BLaER1 treated with 17β-estradiol and CSF1 and Interleukin-3, amounts not matched to agents 10 nM and 100 nM (cell line): ENCODE data around the gene DNAJC13.

ENCODE experiments used
- H3K27ac ChIP-seq, 11 experiments: shearing (Covaris generic); formaldehyde crosslinking; 2 replicates each; pipeline ENCODE4 v1.8.1; 2022
- H3K27me3 ChIP-seq, 11 experiments: shearing (Covaris generic); formaldehyde crosslinking; 2 replicates each; pipeline ENCODE4 v1.8.1; 2022
- H3K36me3 ChIP-seq, 11 experiments: shearing (Covaris generic); formaldehyde crosslinking; 2 replicates each; pipeline ENCODE4 v1.8.1; 2022
- H3K4me1 ChIP-seq, 10 experiments: shearing (Covaris generic); formaldehyde crosslinking; 2 replicates each; pipeline ENCODE4 v1.8.1; 2022
- H3K4me2 ChIP-seq, 11 experiments: shearing (Covaris generic); formaldehyde crosslinking; 2 replicates each; pipeline ENCODE4 v1.8.1; 2022
- H3K4me3 ChIP-seq, 10 experiments: shearing (Covaris generic); formaldehyde crosslinking; 2 replicates each; pipeline ENCODE4 v1.8.1; 2022
- H3K9ac ChIP-seq, 11 experiments: shearing (Covaris generic); formaldehyde crosslinking; 2 replicates each; pipeline ENCODE4 v1.8.1; 2022
- H3K9me3 ChIP-seq, 11 experiments: shearing (Covaris generic); formaldehyde crosslinking; replicated peaks in 1 of 11; 2 replicates each; pipeline ENCODE4 v1.8.1; 2022
- H4K20me1 ChIP-seq, 11 experiments: shearing (Covaris generic); formaldehyde crosslinking; 2 replicates each; pipeline ENCODE4 v1.8.1; 2022
- Cebpa-rat ChIP-seq, 11 experiments: shearing (Covaris generic); IDR thresholded peaks; 2 replicates each; pipeline ENCODE4 v1.8.1; 2022

The DNAJC13 gene

DNA sequence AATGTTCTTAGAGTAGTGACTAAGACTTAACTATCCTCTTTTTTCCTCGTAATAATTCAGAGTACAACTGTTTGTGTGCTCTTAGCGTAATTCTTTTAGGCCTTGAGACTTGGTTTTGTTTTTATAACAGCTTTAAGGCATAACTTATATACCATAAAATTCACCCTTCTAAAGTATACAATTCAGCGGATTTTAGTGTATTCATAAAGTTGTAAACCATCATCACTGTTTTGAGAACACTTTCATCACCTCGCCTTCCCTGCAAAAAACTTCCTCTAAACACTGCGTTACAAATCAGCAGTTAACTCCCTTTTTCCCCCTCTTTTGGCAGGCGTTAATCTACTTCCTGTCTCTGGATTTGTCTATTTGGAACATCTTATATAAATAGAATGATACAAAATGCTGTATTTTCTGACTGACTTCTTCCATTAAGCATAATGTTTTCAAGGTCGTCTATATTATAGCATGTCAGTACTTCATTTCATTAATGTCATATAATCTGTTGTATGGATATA lies 18.7 kb downstream of the DNAJC13 start:
- peaks cover 0 to 13% (median 0%) of the 10 kb centered on the region in 11 experiments; a peak in 4 of 22 replicates for H4K20me1 ChIP-seq
- H3K36me3 ChIP-seq = peaks cover 17 to 82% (median 64%) of the 10 kb centered on the region in 11 experiments; a peak in 20 of 22 replicates
- H3K27ac ChIP-seq = peak overlapping the region in 6 of 11 experiments; percentile 7 to 78 (median 44); a peak in 10 of 22 replicates
- H3K27me3 ChIP-seq = no peaks in the 10 kb centered on the region
- H3K4me3 ChIP-seq = no peak overlapping the region
- no peak overlapping the region; a peak in 1 of 22 replicates for H3K9ac ChIP-seq
- H3K4me1 ChIP-seq = peaks cover 5 to 100% (median 55%) of the 10 kb centered on the region in 10 experiments; a peak in 17 of 20 replicates
- TF ChIP-seq Cebpa-rat (IDR thresholded peaks at IDR 0.05) = no peak
- peaks cover 0 to 2% (median 0%) of the 10 kb centered on the region in 11 experiments; a peak in 1 of 22 replicates for H3K9me3 ChIP-seq
- peak overlapping the region in 4 of 11 experiments; percentile 50 to 91 (median 70); a peak in 7 of 22 replicates for H3K4me2 ChIP-seq

- peaks cover 24 to 73% (median 50%) of the 10 kb centered on the region in 11 experiments; a peak in 21 of 22 replicates for H3K36me3 ChIP-seq
- H3K4me3 ChIP-seq = peak overlapping the region in 2 of 10 experiments; percentile 3 to 33; a peak in 2 of 20 replicates
- TF ChIP-seq Cebpa-rat (IDR thresholded peaks at IDR 0.05) = no peak
- H3K9ac ChIP-seq = no peak overlapping the region; a peak in 1 of 22 replicates
- peaks cover 17 to 91% (median 49%) of the 10 kb centered on the region in 10 experiments for H3K4me1 ChIP-seq
- H3K27ac ChIP-seq = peak overlapping the region in 9 of 11 experiments; percentile 69 to 92 (median 83); a peak in 14 of 22 replicates
- H3K9me3 ChIP-seq = peaks cover 0 to 31% (median 17%) of the 10 kb centered on the region in 11 experiments; a peak in 15 of 22 replicates
- no peaks in the 10 kb centered on the region for H4K20me1 ChIP-seq
- H3K27me3 ChIP-seq = no peaks in the 10 kb centered on the region
- peak overlapping the region in 5 of 11 experiments; percentile 60 to 90 (median 82); a peak in 8 of 22 replicates for H3K4me2 ChIP-seq
Measured at GRCh38 chr3:132443421-132443820, 26.1 kb downstream of the DNAJC13 start.

DNA sequence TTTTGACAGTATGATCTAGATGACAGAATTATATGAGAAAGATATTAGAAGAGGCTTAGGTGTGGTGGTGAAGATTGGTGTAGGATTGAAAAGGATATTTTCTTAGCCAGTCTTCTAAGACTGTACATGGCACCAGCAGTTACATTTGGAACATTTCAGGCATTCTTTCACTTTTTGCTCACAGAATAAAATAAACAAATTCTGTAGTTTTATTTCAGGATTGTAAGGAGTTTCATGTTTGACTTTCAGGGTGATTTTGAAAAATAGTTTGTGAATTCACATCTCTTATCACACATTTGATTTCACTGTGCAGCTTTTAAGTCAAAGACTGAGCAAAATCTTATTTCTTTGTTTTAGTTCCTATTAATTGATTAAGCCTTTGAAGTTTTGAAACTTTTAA lies 27.1 kb downstream of the DNAJC13 start:
- peaks cover 24 to 91% (median 54%) of the 10 kb centered on the region in 10 experiments for H3K4me1 ChIP-seq
- peak overlapping the region in 6 of 11 experiments; percentile 41 to 63 (median 54); a peak in 9 of 22 replicates for H3K9ac ChIP-seq
- TF ChIP-seq Cebpa-rat (IDR thresholded peaks at IDR 0.05) = no peak
- peaks cover 0 to 31% (median 17%) of the 10 kb centered on the region in 11 experiments; a peak in 15 of 22 replicates for H3K9me3 ChIP-seq
- no peaks in the 10 kb centered on the region for H4K20me1 ChIP-seq
- peak overlapping the region in 1 of 10 experiments; percentile 3; a peak in 1 of 20 replicates for H3K4me3 ChIP-seq
- H3K4me2 ChIP-seq = peak overlapping the region in 7 of 11 experiments; percentile 60 to 90 (median 82); a peak in 15 of 22 replicates
- peaks cover 22 to 73% (median 57%) of the 10 kb centered on the region in 11 experiments; a peak in 21 of 22 replicates for H3K36me3 ChIP-seq
- no peaks in the 10 kb centered on the region for H3K27me3 ChIP-seq
- H3K27ac ChIP-seq = peak overlapping the region in 10 of 11 experiments; percentile 52 to 92 (median 82); a peak in 19 of 22 replicates

GRCh38 chr3:132445817-132446216 lies 28.5 kb downstream of the DNAJC13 start:
- H3K4me2 ChIP-seq = peak overlapping the region; percentile 7 to 90 (median 74); a peak in 18 of 22 replicates
- H3K4me1 ChIP-seq = peaks cover 24 to 89% (median 57%) of the 10 kb centered on the region in 10 experiments
- no peaks in the 10 kb centered on the region for H4K20me1 ChIP-seq
- peaks cover 0 to 31% (median 17%) of the 10 kb centered on the region in 11 experiments; a peak in 15 of 22 replicates for H3K9me3 ChIP-seq
- H3K9ac ChIP-seq = peak overlapping the region in 5 of 11 experiments; percentile 51 to 73 (median 61); a peak in 8 of 22 replicates
- peak in 5 of 11 experiments; percentile 27 to 88 (median 68); a peak in 8 of 22 replicates for TF ChIP-seq Cebpa-rat (IDR thresholded peaks at IDR 0.05)
- H3K4me3 ChIP-seq = peak overlapping the region in 3 of 10 experiments; percentile 3 to 33 (median 24); a peak in 3 of 20 replicates
- H3K27ac ChIP-seq = peak overlapping the region; percentile 51 to 92 (median 80); a peak in 20 of 22 replicates
- H3K27me3 ChIP-seq = no peaks in the 10 kb centered on the region
- peaks cover 17 to 72% (median 53%) of the 10 kb centered on the region in 11 experiments for H3K36me3 ChIP-seq

DNA sequence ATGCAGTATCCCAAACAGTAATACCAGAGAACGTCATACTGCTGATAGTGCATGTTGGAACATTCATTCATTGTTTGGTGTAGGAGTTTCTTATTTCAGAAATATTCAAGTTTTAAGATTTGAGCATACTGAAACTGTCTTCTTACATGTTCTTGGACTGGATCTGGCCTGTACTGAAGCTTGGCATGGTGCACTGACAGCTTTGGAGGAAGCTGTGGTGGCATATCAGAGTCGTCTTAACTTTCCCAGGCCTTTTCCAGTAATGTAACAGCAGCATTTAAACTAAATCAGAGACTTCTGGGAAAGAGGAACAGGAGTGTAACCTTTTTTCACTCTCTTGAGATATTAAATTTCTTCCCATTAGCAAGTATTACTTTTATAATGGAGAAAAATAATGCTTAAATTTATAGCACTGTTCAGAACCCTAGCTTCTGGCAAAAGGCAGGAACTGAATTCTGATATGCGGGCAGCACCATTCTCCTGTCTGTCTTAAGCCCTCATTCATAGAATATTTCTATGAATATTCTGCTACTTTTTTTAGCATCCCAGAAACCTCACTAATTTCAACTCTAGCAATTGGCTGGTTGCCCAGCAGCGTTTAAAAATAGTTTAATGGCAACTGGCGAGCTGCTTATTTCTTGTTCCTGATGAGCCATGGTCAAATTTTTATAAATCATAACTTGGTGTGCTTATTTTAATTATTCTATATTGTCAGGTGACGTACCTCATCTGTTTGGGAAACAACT lies 31.1 kb downstream of the DNAJC13 start:
- Histone ChIP-seq H3K9ac (peak overlapping the region in 5 of 11 experiments; percentile 7 to 49 (median 35); a peak in 6 of 22 replicates), H3K27ac (peak overlapping the region in 10 of 11 experiments; percentile 37 to 92 (median 70); a peak in 18 of 22 replicates), H4K20me1 (no peaks in the 10 kb centered on the region), H3K4me2 (peak overlapping the region; percentile 53 to 90 (median 75)), H3K4me1 (peaks cover 24 to 77% (median 57%) of the 10 kb centered on the region in 10 experiments), H3K4me3 (no peak overlapping the region), H3K9me3 (peaks cover 0 to 9% (median 6%) of the 10 kb centered on the region in 11 experiments; a peak in 12 of 22 replicates), H3K36me3 (peaks cover 38 to 72% (median 53%) of the 10 kb centered on the region in 11 experiments), H3K27me3 (no peaks in the 10 kb centered on the region)
- TF ChIP-seq Cebpa-rat (IDR thresholded peaks at IDR 0.05) = no peak

DNA sequence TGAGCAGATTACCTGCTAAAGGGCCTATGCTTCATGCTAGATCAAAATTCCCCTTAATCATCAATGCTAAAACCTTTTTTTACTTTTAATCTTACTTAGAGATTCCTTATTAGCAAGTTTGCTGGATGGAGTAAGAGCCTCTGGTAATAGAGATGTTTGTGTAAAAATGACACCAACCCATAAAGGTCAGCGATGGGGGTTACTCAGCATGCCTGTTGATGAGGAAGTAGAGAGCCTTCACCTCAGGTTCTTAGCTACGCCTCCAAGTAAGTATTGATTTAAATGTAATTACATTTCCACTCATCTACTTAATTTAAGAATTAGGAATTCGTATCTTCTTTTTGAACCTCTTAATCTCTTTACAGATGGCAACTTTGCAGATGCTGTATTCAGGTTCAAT lies 38.8 kb downstream of the DNAJC13 start:
- Histone ChIP-seq H3K9me3 (peaks cover 0 to 13% (median 0%) of the 10 kb centered on the region in 11 experiments; a peak in 2 of 22 replicates), H3K36me3 (peaks cover 95 to 100% (median 98%) of the 10 kb centered on the region in 11 experiments), H3K27ac (no peak overlapping the region), H3K4me2 (no peak overlapping the region), H3K4me1 (peaks cover 0 to 3% (median 0%) of the 10 kb centered on the region in 10 experiments; a peak in 1 of 20 replicates), H3K4me3 (no peak overlapping the region), H4K20me1 (peaks cover 0 to 25% (median 0%) of the 10 kb centered on the region in 11 experiments; a peak in 2 of 22 replicates), H3K9ac (no peak overlapping the region), H3K27me3 (no peaks in the 10 kb centered on the region)
- no peak for TF ChIP-seq Cebpa-rat (IDR thresholded peaks at IDR 0.05)

DNA sequence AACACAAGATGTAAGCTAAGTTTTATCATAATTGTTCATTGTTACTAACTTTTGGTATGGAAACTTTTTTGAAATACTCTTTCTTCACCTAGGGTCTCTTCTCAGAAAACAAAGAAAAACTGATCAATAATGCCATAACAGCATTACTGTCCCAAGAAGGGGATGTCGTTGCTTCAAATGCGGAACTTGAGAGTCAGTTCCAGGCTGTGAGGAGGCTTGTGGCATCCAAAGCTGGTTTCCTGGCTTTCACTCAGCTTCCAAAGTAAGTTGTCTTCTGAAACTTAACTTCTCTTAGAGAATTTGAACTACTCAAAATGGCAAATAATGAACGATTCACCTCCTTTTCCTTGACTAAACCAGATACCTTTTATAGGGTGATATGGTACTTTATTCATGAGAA lies 39.3 kb downstream of the DNAJC13 start:
- H3K36me3 ChIP-seq = peaks cover 95 to 100% (median 98%) of the 10 kb centered on the region in 11 experiments
- H3K4me2 ChIP-seq = no peak overlapping the region
- peaks cover 0 to 3% (median 0%) of the 10 kb centered on the region in 10 experiments; a peak in 1 of 20 replicates for H3K4me1 ChIP-seq
- peaks cover 0 to 27% (median 0%) of the 10 kb centered on the region in 11 experiments; a peak in 3 of 22 replicates for H4K20me1 ChIP-seq
- no peaks in the 10 kb centered on the region for H3K27me3 ChIP-seq
- no peak overlapping the region for H3K9ac ChIP-seq
- no peak overlapping the region for H3K4me3 ChIP-seq
- peaks cover 0 to 13% (median 0%) of the 10 kb centered on the region in 11 experiments; a peak in 2 of 22 replicates for H3K9me3 ChIP-seq
- no peak for TF ChIP-seq Cebpa-rat (IDR thresholded peaks at IDR 0.05)
- H3K27ac ChIP-seq = no peak overlapping the region

DNA sequence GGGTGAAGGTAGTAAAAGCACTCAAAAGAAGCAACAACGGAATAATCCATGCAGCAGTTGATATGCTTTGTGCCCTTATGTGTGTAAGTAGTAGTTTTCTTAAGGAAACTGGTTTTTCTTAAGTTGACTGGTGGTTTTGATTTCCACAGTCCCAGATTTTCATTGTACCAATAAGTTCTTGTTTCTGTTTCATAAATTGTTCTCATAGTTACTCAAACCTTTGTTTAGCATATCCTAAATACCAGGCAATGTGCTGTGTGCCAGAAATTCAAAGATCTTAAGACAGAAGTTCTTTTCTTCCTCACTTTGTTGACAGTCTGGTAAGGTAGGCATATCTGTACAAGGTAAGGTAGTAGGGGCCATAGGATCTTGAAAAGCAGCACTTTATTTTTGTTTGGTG lies 40.0 kb downstream of the DNAJC13 start:
- Histone ChIP-seq H3K9ac (no peak overlapping the region), H3K27me3 (no peaks in the 10 kb centered on the region), H3K4me2 (no peak overlapping the region), H3K4me1 (peaks cover 0 to 3% (median 0%) of the 10 kb centered on the region in 10 experiments; a peak in 1 of 20 replicates), H3K9me3 (peaks cover 0 to 13% (median 0%) of the 10 kb centered on the region in 11 experiments; a peak in 2 of 22 replicates), H3K4me3 (no peak overlapping the region), H3K36me3 (peaks cover 92 to 100% (median 97%) of the 10 kb centered on the region in 11 experiments), H4K20me1 (peaks cover 0 to 30% (median 0%) of the 10 kb centered on the region in 11 experiments; a peak in 3 of 22 replicates), H3K27ac (no peak overlapping the region)
- TF ChIP-seq Cebpa-rat (IDR thresholded peaks at IDR 0.05) = no peak
